SU-DHL-6 (cell line): ENCODE results near the gene TYW3.

Experiments used
- H2AFZ ChIP-seq: fragments of 200-600 bp; sonication (generic); 2 replicates; pipeline ENCODE4 v1.6.1; 2014; ENCODE audit warnings: low read depth, mild to moderate bottlenecking, moderate library complexity, mixed read lengths, antibody characterized with exemption, low read length; ENCODE audit not compliant: severe bottlenecking
- H3F3A ChIP-seq: fragments of 200-600 bp; shearing (Covaris generic); 2 replicates; pipeline ENCODE4 v1.6.0; 2016; ENCODE audit warnings: antibody characterized with exemption, mild to moderate bottlenecking; ENCODE audit not compliant: insufficient read depth
- H3K27ac ChIP-seq: fragments of 200-600 bp; sonication (generic); 2 replicates; pipeline ENCODE4 v1.5.1; 2016; ENCODE audit warnings: low read depth, mild to moderate bottlenecking, low read length, moderate library complexity, mixed read lengths
- H3K27me3 ChIP-seq: fragments of 200-600 bp; sonication (generic), shearing (Covaris generic); 2 replicates; pipeline ENCODE4 v1.6.0; 2014; ENCODE audit warnings: mild to moderate bottlenecking, low read length
- H3K36me3 ChIP-seq: fragments of 200-600 bp; sonication (generic); 2 replicates; pipeline ENCODE4 v1.6.1; 2014; ENCODE audit warnings: mild to moderate bottlenecking, low read length, mixed read lengths
- H3K4me2 ChIP-seq: fragments of 300-600, 200-600 bp; shearing (Covaris generic), sonication (generic); 2 replicates; pipeline ENCODE4 v1.6.0; 2014; ENCODE audit warnings: low read length, low read depth, mild to moderate bottlenecking; ENCODE audit not compliant: poor library complexity, severe bottlenecking
- H3K4me3 ChIP-seq: fragments of 200-600 bp; sonication (generic); 2 replicates; pipeline ENCODE4 v1.5.1; 2014; ENCODE audit warnings: antibody characterized with exemption, low read length, mild to moderate bottlenecking, mixed read lengths; ENCODE audit not compliant: insufficient read depth, poor library complexity, severe bottlenecking
- H3K79me2 ChIP-seq: fragments of 200-600 bp; sonication (generic); 2 replicates; pipeline ENCODE4 v1.6.1; 2014; ENCODE audit warnings: mild to moderate bottlenecking, low read length, moderate library complexity; ENCODE audit not compliant: insufficient read depth
- H3K9ac ChIP-seq: fragments of 200-600 bp; sonication (generic); 2 replicates; pipeline ENCODE4 v1.7.0; 2014; ENCODE audit warnings: mild to moderate bottlenecking, low read length
- H3K9me2 ChIP-seq: fragments of 200-600 bp; sonication (generic); replicated peaks from 2 replicates; pipeline ENCODE4 v1.6.1; 2014; ENCODE audit warnings: low read length; ENCODE audit not compliant: insufficient read depth
- H3K9me3 ChIP-seq: fragments of 200-600 bp; sonication (generic); 2 replicates; pipeline ENCODE4 v1.6.1; 2014; ENCODE audit warnings: low read length, mixed read lengths; ENCODE audit not compliant: insufficient read depth
- H4K20me1 ChIP-seq: fragments of 200-600 bp; sonication (generic); 2 replicates; pipeline ENCODE4 v1.6.1; 2014; ENCODE audit warnings: low read depth, mild to moderate bottlenecking, antibody characterized with exemption, low read length, moderate library complexity, mixed read lengths
- CTCF ChIP-seq: fragments of 200-600 bp; sonication (generic); IDR thresholded peaks from one replicate; pipeline ENCODE4 v1.5.1; 2017; ENCODE audit warnings: antibody characterized with exemption, mild to moderate bottlenecking, low read length, moderate library complexity; ENCODE audit not compliant: insufficient read depth, poor library complexity, severe bottlenecking
- EZH2phosphoT487 ChIP-seq: fragments of 200-600 bp; sonication (generic), shearing (Covaris generic); conservative IDR thresholded peaks from 2 replicates; pipeline ENCODE4 v1.6.1; 2018; ENCODE audit warnings: mild to moderate bottlenecking, antibody characterized with exemption, low read length, moderate library complexity, mixed read lengths

TYW3 gene

GRCh38 chr1:74732960-74733603 lies at the start of gene TYW3, which contains the start of gene CRYZ:
Gene TYW3 (plus strand): TSS chr1:74733152. CDS start chr1:74733245, 93 bp downstream.
Gene CRYZ (minus strand): TSS chr1:74733050. CDS start chr1:74724821, 8,229 bp downstream.
- peaks cover 29% of the 10 kb centered on the region for H3F3A ChIP-seq
- H3K9me3 ChIP-seq: no peaks in the 10 kb centered on the region
- no peaks in the 10 kb centered on the region for H4K20me1 ChIP-seq
- peaks cover 40% of the 10 kb centered on the region for H3K79me2 ChIP-seq
- H3K4me2 ChIP-seq: peak within 1 kb of the TSS; percentile 96
- H2AFZ ChIP-seq: peak within 1 kb of the TSS; percentile 98
- TF ChIP-seq EZH2phosphoT487 (no peak), CTCF (no peak)
- peak within 1 kb of the TSS; percentile 87 for H3K9ac ChIP-seq
- no peaks in the 10 kb centered on the region for H3K9me2 ChIP-seq
- H3K27ac ChIP-seq: peak within 1 kb of the TSS; percentile 90
- peaks cover 16% of the 10 kb centered on the region for H3K36me3 ChIP-seq
- H3K27me3 ChIP-seq: no peaks in the 10 kb centered on the region
- peak within 1 kb of the TSS; percentile 97 for H3K4me3 ChIP-seq

- H3K4me2 ChIP-seq: no peak overlapping the region
These were observed 49.3 kb upstream of the TYW3 start for GRCh38 chr1:74683656-74684055.

GRCh38 chr1:74684301-74684700 lies 48.7 kb upstream of the TYW3 start:
- Histone ChIP-seq H3K4me2 (no peak overlapping the region), H3K36me3 (no peaks in the 10 kb centered on the region), H3K4me3 (no peak overlapping the region), H3K27me3 (no peaks in the 10 kb centered on the region), H3K79me2 (no peaks in the 10 kb centered on the region), H3K9me3 (no peaks in the 10 kb centered on the region), H3K27ac (no peak overlapping the region), H4K20me1 (no peaks in the 10 kb centered on the region), H3F3A (no peaks in the 10 kb centered on the region), H3K9me2 (no peaks in the 10 kb centered on the region), H3K9ac (no peak overlapping the region), H2AFZ (no peak overlapping the region)
- no peak for TF ChIP-seq CTCF
- TF ChIP-seq EZH2phosphoT487: no peak

More at GRCh38 chr1:74683656-74684055, 49.3 kb upstream of the TYW3 start:
- no peaks in the 10 kb centered on the region for H3K79me2 ChIP-seq
- no peak overlapping the region for H3K9ac ChIP-seq
- no peak overlapping the region for H3K4me3 ChIP-seq
- TF ChIP-seq EZH2phosphoT487 (no peak), CTCF (no peak)
- H3K36me3 ChIP-seq: no peaks in the 10 kb centered on the region
- H3K27me3 ChIP-seq: no peaks in the 10 kb centered on the region
- no peak overlapping the region for H2AFZ ChIP-seq
- H3K27ac ChIP-seq: no peak overlapping the region
- no peaks in the 10 kb centered on the region for H4K20me1 ChIP-seq
- H3F3A ChIP-seq: no peaks in the 10 kb centered on the region
- no peaks in the 10 kb centered on the region for H3K9me2 ChIP-seq
- no peaks in the 10 kb centered on the region for H3K9me3 ChIP-seq
